ENCODE measurements around the gene CLDN34. TPM values are rescaled to one million over a fixed set of nuclear protein-coding genes. Genes with fewer than 3 reads are reported as not detected.

Gene CLDN34
- polyA plus RNA-seq, 4 donors: 0.09 TPM; not detected in 3

- DNase-seq (ENCODE audit: low read depth in 4 of 4, low spot score in 3 of 4): no peak
These were observed 10.5 kb downstream of the CLDN34 start for GRCh38 chrX:9977635-9978034.

DNA sequence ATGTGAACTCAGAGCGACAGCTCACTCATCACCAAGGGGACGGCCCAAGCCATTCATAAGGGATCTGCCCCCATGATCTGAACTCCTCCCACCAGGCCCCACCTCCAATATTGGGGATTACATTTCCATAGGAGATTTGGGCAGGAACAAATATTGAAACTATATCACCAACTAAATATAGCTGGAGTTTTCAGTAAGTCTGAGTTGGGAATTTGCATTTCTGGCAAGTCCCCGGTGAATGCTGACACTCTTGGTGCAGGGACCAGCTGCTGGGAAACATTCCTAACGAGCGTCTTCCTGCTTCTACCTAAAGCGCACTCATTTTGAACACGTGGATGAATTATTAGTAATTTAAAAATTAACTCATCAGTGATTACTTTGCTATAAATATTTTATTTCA is 13.2 kb downstream of the CLDN34 start:
- no peak for DNase-seq (ENCODE audit: low read depth in 4 of 4, low spot score in 3 of 4)

DNA sequence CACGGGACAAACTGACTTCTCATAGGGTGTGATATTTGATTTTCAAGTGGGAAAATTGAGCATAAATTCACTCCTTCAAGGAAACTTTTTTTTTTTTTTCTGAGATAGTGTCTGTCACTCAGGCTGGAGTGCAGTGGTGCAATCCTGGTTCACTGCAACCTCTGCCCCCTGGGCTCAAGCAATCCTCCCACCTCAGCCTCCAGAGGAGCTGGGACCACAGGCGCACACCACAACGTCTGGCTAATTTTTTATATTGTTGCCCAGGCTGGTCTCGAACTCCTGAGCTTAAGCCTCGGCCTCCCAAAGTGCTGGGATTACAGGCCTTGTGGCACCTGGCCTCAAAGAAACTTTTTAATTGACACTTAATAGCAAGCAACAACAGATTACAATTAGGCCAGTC is 13.8 kb downstream of the CLDN34 start:
- DNase-seq (ENCODE audit: low read depth in 4 of 4, low spot score in 3 of 4): no peak

DNA sequence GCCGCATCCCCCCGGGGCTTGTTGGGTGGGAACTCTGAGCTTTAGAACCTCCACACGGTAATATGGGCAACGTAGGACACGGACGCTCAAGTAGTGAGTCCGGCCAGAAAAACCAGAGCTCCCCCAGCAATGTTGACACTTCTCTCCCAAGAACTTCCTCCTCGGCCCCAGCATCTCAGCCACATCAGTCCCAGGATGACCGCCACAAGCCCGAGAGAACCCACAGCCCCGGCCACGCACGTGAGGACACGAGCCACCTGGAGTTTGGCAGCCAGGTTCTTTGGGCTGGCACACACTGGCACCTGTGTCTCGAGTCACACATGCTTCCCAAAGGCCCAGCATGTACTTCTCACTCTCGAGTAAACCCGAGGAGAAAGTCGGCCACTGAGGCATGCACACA is 16.3 kb downstream of the CLDN34 start:
- DNase-seq (ENCODE audit: low read depth in 4 of 4, low spot score in 3 of 4): no peak

GRCh38 chrX:9983846-9984245 is 16.7 kb downstream of the CLDN34 start:
- no peak for DNase-seq (ENCODE audit: low read depth in 4 of 4, low spot score in 3 of 4)

GRCh38 chrX:9988762-9989161 is 21.6 kb downstream of the CLDN34 start:
- no peak for DNase-seq (ENCODE audit: low read depth in 4 of 4, low spot score in 3 of 4)

GRCh38 chrX:9992061-9992460 is 24.9 kb downstream of the CLDN34 start:
- no peak for DNase-seq (ENCODE audit: low read depth in 4 of 4, low spot score in 3 of 4)

- DNase-seq (ENCODE audit: low read depth in 4 of 4, low spot score in 3 of 4): no peak
These were observed 25.6 kb downstream of the CLDN34 start for GRCh38 chrX:9992724-9993123.

DNA sequence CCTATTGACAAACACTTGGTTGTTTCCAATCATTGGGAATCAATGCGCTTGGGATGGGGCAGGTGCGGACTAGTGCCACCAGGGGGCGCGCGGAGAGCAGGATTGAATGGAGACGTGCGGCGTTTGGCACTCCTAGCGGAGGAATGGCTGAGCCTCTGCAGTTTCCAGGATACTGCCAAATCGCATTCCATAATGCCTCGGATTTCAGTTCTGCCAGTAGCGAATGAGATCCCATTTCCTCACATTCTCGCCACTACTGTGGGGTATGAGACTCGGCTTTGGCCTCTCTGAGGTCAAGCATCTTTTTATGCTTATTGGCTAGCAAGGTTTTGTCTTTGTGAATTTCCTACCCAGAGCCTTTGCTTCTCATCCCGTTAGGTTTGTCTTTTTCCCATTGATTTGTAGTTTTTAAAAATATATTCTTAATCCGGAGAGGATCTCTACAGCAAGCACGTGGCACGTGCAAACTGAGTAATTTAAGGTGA is 28.7 kb downstream of the CLDN34 start:
- no peak for DNase-seq (ENCODE audit: low read depth in 4 of 4, low spot score in 3 of 4)

- no peak for DNase-seq (ENCODE audit: low read depth in 4 of 4, low spot score in 3 of 4)
These were observed 29.9 kb downstream of the CLDN34 start for GRCh38 chrX:9997041-9997440.

- no peak for DNase-seq (ENCODE audit: low read depth in 4 of 4, low spot score in 3 of 4)
These were observed 30.4 kb downstream of the CLDN34 start for GRCh38 chrX:9997524-9997923.

DNA sequence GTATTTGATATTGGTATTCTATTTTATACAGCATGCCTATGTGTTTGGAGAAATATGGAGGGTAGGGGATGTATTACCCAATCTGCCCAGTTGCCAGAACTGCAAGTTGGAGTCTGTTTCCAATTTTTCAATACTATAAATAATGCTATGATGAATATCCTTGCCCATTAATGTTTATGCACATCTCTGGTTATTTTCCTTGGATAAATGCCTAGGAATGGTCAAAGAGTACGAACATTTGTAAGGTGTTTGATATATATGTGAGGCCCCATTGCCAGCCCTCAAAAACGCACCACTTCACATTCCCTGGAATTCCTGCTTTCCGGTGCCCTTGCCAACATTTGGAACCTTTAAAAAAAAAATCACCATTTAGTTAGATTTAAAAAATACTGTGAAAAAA is 34.3 kb downstream of the CLDN34 start:
- DNase-seq (ENCODE audit: low read depth in 4 of 4, low spot score in 3 of 4): no peak

- DNase-seq (ENCODE audit: low read depth in 4 of 4, low spot score in 3 of 4): no peak
These were observed 37.8 kb downstream of the CLDN34 start for GRCh38 chrX:10004832-10005475.

GRCh38 chrX:10006086-10006485 is 38.9 kb downstream of the CLDN34 start:
- DNase-seq (ENCODE audit: low read depth in 4 of 4, low spot score in 3 of 4): no peak

DNA sequence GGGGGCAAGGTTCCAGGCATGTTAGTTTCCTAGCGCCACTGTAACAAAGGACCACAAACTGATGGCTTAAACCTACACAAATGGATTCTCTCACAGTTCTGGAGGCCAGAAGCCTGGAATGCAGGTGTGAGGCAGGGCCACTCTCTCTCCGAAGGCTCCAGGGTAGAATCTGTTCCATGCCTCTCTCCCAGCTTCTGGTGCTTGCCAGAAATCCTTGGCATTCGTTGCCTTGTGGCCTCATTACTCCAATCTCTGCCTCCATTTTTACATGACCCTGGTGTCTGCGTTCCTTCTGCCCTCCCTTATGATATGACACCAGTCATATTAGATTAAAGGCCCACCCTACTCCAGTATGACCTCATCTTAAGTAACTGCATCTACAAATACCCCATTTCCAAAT is 39.6 kb downstream of the CLDN34 start:
- DNase-seq (ENCODE audit: low read depth in 4 of 4, low spot score in 3 of 4): no peak

GRCh38 chrX:10007621-10008020 is 40.5 kb downstream of the CLDN34 start:
- no peak for DNase-seq (ENCODE audit: low read depth in 4 of 4, low spot score in 3 of 4)

- DNase-seq (ENCODE audit: low read depth in 4 of 4, low spot score in 3 of 4): no peak
These were observed 41.4 kb downstream of the CLDN34 start for GRCh38 chrX:10008483-10009056.

DNA sequence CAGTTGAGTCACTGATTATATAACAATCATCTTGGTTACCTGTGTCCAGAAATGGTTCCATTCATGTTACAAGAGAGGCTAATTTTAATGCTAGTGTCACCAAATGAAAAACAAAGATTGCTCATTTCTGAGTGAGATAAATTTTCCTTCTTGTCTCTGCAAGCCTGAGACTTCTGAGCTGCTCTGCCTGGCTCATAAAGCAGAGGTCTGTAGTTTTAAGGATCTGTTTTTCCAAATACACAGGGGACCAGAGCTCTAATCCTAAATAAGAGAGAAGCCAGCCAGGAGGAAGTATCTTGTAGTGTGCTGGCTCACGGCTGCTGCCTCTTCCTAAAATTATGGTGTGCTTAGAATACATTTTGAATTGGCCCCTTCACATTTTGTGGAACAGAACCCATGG is 42.6 kb downstream of the CLDN34 start:
- DNase-seq (ENCODE audit: low read depth in 4 of 4, low spot score in 3 of 4): no peak

DNA sequence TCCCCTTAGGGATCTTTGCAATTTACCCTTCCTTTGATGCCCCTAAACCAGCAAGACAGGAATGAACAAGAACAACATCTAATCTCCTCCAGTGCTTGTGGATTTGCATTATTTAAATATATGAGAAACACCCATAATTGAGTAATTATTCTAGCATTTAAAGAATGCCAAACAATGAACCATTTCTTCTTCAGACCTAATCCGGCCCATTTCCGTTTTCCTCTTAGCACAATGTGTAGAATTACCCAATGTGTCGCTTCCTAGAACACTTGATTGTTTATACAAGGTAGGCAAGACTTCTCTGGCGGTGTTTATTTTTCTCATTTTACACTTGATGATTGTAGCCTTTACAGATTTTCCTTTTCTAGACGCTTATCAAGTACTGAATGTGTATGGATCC is 43.5 kb downstream of the CLDN34 start:
- no peak for DNase-seq (ENCODE audit: low read depth in 4 of 4, low spot score in 3 of 4)

DNA sequence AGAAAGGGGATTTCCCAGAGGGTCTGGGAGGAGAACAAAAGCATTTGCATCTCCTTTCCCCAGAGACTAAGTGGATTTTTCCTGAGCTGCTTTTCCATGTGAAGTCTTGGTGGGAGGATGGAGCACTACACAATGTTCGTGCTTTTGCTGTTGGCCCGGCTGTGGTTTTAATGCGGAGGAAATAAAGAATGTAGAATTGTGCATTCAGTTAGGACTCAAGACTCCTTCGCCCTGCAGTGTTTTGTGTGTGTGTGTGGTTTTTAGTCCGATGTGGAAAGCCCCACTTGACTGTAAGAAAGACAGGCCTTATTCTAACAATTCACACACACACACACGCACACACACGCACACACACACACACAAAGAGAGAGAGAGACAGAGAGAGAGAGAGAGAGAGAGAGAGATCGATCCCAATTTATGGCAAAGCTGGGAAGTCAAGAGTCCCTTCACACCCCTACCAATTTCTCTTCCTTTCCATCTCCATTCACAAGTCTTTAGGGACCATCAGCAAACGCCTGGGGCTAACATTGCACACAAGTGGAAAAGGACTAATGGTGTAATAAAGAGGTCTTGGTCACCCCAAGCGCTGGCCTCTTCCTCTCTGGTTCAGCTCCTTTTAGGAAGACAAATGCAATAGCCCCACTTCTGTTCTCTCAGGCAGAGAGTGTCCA is 44.2 kb downstream of the CLDN34 start:
- no peak for DNase-seq (ENCODE audit: low read depth in 4 of 4, low spot score in 3 of 4)

GRCh38 chrX:10011991-10012390 is 44.8 kb downstream of the CLDN34 start:
- no peak for DNase-seq (ENCODE audit: low read depth in 4 of 4, low spot score in 3 of 4)

Measured in right renal pelvis (tissue), 4 donors.